Measurements from ENCODE around the gene KCNH5. TPM values are rescaled to one million over a fixed set of nuclear protein-coding genes. Genes with fewer than 3 reads are reported as not detected.

KCNH5 gene
- total RNA-seq, 1 experiment from 2014 or later: 1.4 TPM

DNA sequence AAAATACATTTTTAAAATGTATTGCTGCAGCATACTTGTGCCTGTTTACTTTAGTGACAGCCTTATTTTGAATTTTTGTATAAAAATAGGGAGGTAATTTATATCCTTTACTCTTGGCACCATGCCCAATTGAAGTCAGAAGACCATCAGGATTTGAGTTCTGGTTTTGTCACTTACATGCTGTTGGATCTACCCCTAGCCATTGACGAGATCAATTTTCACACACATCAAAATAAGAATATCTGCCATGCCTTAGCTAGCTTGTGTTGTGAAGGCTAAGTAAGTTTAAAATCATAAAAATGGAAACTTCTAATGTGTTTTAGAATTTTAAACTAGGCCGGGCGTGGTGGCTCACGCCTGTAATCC lies 381.8 kb downstream of the KCNH5 start:
- TF ChIP-seq, protein P1, sequence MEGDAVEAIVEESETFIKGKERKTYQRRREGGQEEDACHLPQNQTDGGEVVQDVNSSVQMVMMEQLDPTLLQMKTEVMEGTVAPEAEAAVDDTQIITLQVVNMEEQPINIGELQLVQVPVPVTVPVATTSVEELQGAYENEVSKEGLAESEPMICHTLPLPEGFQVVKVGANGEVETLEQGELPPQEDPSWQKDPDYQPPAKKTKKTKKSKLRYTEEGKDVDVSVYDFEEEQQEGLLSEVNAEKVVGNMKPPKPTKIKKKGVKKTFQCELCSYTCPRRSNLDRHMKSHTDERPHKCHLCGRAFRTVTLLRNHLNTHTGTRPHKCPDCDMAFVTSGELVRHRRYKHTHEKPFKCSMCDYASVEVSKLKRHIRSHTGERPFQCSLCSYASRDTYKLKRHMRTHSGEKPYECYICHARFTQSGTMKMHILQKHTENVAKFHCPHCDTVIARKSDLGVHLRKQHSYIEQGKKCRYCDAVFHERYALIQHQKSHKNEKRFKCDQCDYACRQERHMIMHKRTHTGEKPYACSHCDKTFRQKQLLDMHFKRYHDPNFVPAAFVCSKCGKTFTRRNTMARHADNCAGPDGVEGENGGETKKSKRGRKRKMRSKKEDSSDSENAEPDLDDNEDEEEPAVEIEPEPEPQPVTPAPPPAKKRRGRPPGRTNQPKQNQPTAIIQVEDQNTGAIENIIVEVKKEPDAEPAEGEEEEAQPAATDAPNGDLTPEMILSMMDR (conservative IDR thresholded peaks at IDR 0.05): no peak
- no peak for TF ChIP-seq EZH2 (IDR thresholded peaks at IDR 0.05; ENCODE audit: low read depth)
- no TSS peak for BruUV-seq (replicated peaks)
- Histone ChIP-seq H3K9me3 (ENCODE audit: insufficient read depth, low read depth) (no peaks in the 10 kb centered on the region), H4K20me1 (ENCODE audit: insufficient read depth) (no peaks in the 10 kb centered on the region), H3K4me2 (no peak overlapping the region), H3K9me2 (ENCODE audit: insufficient read depth) (no peaks in the 10 kb centered on the region), H3K36me3 (ENCODE audit: low read depth) (no peaks in the 10 kb centered on the region), H3K4me1 (replicated peaks; ENCODE audit: insufficient read depth) (no peaks in the 10 kb centered on the region), H3F3A (ENCODE audit: insufficient read depth, low read depth) (no peaks in the 10 kb centered on the region), H2AFZ (no peak overlapping the region), H3K27me3 (ENCODE audit: insufficient read depth, low read depth) (0 out of 2 replicates have a peak, but pooled peaks cover 6% of the 10 kb centered on the region), H3K4me3 (no peak overlapping the region), H3K79me2 (ENCODE audit: low read depth) (no peaks in the 10 kb centered on the region), H3K27ac (no peak overlapping the region)
- no peak for DNase-seq
- intact Hi-C loops (cut with micrococcal nuclease; ENCODE audit: unreplicated experiment): no loop called here
- CTCF ChIA-PET: no interaction called here
- POLR2A ChIA-PET (ENCODE audit: unreplicated experiment): no interaction called here

DNA sequence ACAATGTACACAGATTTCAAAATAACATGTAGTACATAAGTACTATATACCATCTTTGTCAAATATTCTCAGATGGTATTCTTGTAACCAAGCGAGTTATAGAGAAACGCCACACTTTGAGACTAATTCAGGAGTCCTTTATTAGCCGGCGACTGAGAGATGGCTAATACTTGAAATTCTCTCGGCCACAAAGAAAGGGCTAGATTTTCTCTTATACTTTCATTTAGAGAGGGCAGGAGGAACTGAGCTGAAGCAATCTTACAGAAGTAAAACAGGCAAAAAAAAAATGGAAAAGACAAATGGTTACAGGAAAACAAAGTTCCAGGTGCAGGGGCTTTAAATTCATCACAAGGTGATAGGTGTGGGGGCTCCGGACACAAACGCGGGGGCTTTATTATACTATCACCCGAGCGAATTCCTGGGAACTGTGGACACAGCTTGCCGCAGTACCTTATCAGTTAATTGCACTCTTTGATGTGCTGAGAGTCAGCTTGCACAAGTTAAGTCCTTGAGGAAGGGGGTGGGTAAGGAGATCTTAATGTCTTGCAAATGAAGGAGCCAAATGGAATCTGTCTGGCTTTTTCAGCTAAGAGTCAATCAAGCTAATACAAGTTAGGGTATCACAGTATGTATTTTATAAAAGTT lies 382.3 kb downstream of the KCNH5 start:
- Histone ChIP-seq H3K27ac (no peak overlapping the region), H3K9me3 (ENCODE audit: insufficient read depth, low read depth) (no peaks in the 10 kb centered on the region), H3K27me3 (ENCODE audit: insufficient read depth, low read depth) (0 out of 2 replicates have a peak, but pooled peaks cover 6% of the 10 kb centered on the region), H3F3A (ENCODE audit: insufficient read depth, low read depth) (no peaks in the 10 kb centered on the region), H3K79me2 (ENCODE audit: low read depth) (no peaks in the 10 kb centered on the region), H3K36me3 (ENCODE audit: low read depth) (no peaks in the 10 kb centered on the region), H3K4me1 (replicated peaks; ENCODE audit: insufficient read depth) (no peaks in the 10 kb centered on the region), H3K4me2 (no peak overlapping the region), H3K4me3 (no peak overlapping the region), H4K20me1 (ENCODE audit: insufficient read depth) (no peaks in the 10 kb centered on the region), H3K9me2 (ENCODE audit: insufficient read depth) (no peaks in the 10 kb centered on the region), H2AFZ (no peak overlapping the region)
- TF ChIP-seq, protein P1 (conservative IDR thresholded peaks at IDR 0.05): no peak
- TF ChIP-seq EZH2 (IDR thresholded peaks at IDR 0.05; ENCODE audit: low read depth): no peak
- no peak for DNase-seq
- no TSS peak for BruUV-seq (replicated peaks)
- POLR2A ChIA-PET (ENCODE audit: unreplicated experiment): no interaction called here
- CTCF ChIA-PET: no interaction called here
- intact Hi-C loops (cut with micrococcal nuclease; ENCODE audit: unreplicated experiment): no loop called here

DNA sequence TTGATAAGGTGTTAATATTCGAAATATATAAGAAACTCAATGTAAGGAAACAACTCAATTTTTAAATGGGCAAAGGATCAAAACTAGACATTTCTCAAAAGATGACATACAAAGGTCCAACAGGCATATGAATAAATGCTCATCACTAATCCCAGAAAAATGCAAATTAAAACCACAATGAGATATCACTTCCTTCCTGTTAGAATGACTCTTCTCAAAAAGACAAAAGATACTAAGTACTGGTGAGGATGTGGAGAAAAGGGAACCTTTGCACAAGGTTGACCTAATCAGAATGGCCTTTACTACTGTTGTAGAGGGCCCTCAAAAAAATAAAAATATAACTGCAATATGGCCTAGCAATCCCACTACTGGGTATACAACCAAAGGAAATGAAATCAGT lies 383.4 kb downstream of the KCNH5 start:
- Histone ChIP-seq H3K79me2 (ENCODE audit: low read depth) (no peaks in the 10 kb centered on the region), H3K9me2 (ENCODE audit: insufficient read depth) (no peaks in the 10 kb centered on the region), H3K4me1 (replicated peaks; ENCODE audit: insufficient read depth) (no peaks in the 10 kb centered on the region), H3K4me2 (no peak overlapping the region), H3K9me3 (ENCODE audit: insufficient read depth, low read depth) (no peaks in the 10 kb centered on the region), H3K36me3 (ENCODE audit: low read depth) (no peaks in the 10 kb centered on the region), H4K20me1 (ENCODE audit: insufficient read depth) (no peaks in the 10 kb centered on the region), H3K27ac (no peak overlapping the region), H3K27me3 (ENCODE audit: insufficient read depth, low read depth) (0 out of 2 replicates have a peak, but pooled peaks cover under 1% of the 10 kb centered on the region), H2AFZ (no peak overlapping the region), H3K4me3 (no peak overlapping the region), H3F3A (ENCODE audit: insufficient read depth, low read depth) (no peaks in the 10 kb centered on the region)
- no peak for DNase-seq
- no peak for TF ChIP-seq EZH2 (IDR thresholded peaks at IDR 0.05; ENCODE audit: low read depth)
- TF ChIP-seq, protein P1 (conservative IDR thresholded peaks at IDR 0.05): no peak
- intact Hi-C loops (cut with micrococcal nuclease; ENCODE audit: unreplicated experiment): no loop called here
- POLR2A ChIA-PET (ENCODE audit: unreplicated experiment): no interaction called here
- BruUV-seq (replicated peaks): no TSS peak
- CTCF ChIA-PET: no interaction called here
